HG03558 (cell line): ENCODE results near the gene CHCHD6.

Experiments used
- ATAC-seq: cut with Tn5 transposase; IDR thresholded peaks from one replicate; pipeline ENCODE4 v1.9.1; 2021; ENCODE audit warnings: moderate number of reproducible peaks; ENCODE audit not compliant: unreplicated experiment; ENCODE audit errors: extremely low read depth

Gene CHCHD6

GRCh38 chr3:126886217-126886616, 182.2 kb downstream of the CHCHD6 start:
- no peak for ATAC-seq

DNA sequence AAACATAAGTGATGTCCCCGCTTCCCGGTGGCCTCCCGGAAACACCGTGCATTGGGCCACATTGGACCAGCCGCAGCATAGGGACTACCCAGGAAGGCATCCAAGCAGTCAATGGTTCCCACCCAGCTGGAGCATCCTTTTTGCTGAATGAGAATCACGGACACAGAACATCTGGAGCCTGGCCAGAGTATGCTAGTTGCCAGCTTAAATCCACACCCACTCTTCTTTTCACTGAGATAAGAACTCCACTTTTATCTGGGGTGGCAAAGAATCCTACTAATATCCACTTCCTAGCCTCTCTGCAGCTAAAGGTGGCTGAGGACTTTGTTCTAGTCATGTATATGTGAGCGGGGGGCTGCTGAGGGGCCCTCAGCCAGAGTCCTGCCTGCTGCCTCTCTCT, 183.6 kb downstream of the CHCHD6 start:
- no peak for ATAC-seq

DNA sequence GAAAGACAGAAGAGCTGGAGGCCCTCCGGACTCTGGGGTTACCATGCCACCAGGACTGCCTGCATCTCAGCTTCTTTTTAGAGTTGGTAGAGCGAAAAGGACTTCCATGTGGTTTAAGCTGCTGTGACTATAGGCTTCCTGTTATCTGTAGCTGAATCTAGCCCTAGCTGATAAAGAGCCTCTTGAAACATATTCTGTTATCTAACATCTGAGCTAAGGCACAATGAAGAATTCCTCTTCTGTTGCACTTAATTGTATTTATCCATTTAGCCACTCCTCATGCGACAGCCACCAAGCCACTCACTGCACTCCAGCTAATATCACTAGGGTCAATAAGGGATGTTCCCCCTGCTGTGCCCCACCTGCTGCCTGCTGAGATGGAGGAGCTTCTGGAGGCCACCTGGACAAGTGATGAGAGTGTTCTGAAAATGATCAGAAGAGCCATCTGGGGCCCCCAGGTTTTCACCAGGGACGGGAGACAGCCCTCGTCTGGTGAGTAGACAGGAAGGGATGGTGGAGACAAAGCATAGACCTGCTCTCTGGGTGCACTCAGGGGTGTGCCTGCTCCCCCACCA, 184.2 kb downstream of the CHCHD6 start:
- ATAC-seq = no peak

DNA sequence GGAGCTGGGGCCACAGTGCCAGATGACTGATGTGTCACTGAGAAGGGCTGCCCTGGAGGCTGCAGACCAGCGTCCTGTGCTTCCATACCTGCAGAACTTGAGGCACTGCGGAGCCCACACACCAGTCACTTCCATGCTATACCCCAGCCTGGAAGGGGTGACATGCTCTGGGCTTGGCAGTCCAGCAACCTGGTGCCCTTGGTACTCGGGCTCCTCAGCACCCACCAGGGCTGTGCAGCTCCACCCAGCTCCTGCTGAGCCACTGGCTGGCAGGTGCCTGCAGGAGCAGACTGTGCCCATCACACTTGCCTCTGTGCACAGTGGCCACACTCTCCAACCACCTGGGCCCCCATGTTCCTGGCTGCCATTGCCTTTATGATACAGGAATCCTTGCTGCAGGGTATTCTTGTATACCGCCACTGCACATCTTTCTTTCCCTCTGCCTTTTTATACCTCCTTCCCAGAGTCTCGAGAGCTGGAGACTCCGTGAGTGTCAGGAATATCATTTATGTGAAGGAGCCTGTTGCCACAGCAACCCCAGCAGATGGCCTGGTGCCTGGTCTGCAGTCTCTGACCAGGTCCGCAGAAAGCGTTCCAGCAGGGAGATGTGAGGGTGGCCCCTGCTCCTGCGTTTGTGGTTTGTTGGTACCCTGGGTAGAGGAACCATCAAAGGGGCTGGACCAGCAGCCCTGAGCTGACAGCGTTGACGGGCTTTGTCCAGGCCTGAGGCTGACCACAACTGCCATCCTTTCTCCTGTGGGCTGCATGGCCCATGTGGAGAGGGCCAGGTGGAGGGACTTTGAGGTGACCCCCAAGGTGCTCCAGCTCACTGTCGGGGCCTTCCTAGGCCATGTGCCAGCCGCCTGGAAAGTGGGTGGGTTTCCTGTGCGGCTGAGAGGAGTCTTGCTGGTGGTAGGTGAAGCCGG, 185.5 kb downstream of the CHCHD6 start:
- no peak for ATAC-seq

GRCh38 chr3:126891141-126891540, 187.1 kb downstream of the CHCHD6 start:
- ATAC-seq = no peak

DNA sequence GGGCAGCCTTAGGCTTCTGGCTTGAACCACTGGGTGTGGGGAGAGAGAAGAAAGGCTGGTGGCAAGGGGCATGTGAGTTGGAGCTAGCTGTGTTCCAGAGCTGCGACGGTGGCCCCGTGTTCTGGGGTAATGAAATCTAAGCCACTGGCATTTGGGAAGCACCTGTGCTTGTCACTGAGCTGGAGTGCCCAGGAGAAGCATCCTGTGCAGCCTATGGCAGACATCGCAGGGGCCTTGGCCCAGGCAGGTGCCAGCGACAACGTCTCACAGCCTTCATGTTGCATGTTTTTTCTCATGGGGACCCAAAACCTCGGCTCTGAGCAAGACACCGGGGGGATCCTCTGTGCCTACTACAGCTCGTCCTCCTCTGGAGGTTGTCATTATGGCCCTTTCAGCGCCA, 187.8 kb downstream of the CHCHD6 start:
- no peak for ATAC-seq

DNA sequence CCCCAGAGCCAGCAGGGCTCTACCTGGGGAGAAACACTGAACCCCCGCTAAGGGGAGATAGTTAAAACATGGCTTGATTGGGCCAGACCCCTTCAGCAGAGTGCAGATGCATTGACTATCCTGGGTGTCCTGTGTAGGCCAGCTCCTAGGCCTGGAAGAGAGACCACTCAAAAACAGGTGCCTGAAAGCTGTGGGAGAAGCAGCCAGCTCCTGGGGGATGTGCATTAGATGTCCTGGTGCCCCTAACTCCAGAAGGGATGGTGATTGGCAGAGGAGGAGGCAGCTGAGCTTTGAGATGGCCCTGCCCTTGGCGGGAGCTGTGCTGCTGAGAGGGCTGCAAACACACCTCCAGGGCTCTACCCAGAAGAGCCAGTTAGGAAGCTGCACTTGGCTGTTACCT, 189.6 kb downstream of the CHCHD6 start:
- no peak for ATAC-seq

DNA sequence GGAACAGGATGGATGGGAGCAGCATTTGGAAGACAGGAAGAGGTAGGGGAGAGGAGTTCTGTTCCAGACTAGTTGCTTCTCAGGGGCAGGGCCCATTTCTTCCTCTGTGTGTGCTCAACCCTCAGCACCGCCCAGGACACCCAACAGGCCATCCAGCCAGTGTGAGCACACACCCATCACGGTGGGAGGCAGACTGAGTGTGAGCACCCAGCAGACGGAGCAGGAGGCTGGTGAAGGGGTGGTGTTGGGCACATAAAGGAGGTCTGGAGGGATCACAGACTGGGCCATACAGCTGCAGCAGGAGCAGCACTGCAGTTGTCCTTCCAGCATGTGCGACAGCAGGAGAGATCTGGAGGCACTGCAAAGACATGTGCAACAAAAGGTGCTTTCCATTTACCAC, 190.4 kb downstream of the CHCHD6 start:
- no peak for ATAC-seq

- ATAC-seq = no peak
Measured at GRCh38 chr3:126895178-126896066, 191.4 kb downstream of the CHCHD6 start.

DNA sequence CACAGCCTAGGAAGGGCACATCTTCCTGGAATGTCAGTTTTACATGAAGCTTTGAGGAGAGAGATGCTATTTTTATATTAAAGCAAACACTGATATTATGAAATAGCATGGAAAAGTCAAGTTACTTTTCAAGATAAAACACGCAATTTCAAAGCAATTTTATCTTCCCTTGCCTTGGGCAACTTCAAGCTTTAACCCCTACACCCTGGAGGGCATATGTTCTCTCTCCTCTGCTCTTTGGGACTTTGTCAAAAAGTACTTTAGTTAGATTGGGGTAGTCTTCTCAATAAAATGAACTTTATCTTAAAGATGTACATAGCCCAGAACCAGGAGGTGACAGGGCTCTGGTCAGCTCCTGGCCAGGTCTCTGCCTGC, 192.0 kb downstream of the CHCHD6 start:
- no peak for ATAC-seq

DNA sequence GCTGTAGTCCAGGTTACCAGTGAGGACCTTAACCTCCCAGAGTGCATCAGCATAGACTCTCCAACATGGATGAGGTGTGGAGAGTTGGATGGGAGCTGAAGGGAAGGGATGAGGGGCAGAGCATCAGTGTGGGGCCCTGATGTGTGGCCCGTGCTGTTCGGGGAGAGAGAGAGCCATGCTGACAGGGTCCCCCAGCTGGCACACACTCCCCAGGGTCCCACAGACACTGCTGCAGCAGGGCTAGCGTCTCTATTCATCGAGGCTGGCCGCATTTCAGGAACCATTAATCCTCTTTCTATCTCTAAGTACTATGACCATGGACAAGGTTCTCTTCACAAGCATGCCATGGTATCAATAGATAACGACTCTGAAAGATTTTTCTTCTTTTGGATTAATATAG, 192.9 kb downstream of the CHCHD6 start:
- ATAC-seq = no peak

- ATAC-seq = no peak
Measured at GRCh38 chr3:126897943-126898342, 193.9 kb downstream of the CHCHD6 start.

- no peak for ATAC-seq
Measured at GRCh38 chr3:126900859-126901540, 197.0 kb downstream of the CHCHD6 start.

DNA sequence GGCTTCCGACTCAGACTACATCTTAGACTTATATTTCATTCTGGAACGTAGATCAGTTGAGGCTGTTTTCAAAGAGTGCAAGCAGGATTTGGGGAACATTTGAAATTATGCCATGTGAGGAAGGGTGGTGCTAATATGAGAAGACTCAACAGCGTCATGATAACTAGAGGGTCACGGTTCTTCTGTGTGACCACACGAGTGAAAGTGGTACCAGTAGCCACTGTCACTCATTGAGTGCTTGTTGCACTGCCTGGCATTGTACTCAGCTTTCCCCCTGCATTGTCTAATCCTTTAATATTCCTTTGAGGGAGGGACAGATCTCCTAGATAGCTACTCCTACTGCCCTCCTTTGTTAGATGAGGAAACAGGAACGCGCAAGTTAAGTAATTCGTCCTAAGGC, 197.6 kb downstream of the CHCHD6 start:
- no peak for ATAC-seq

- no peak for ATAC-seq
Measured at GRCh38 chr3:126903521-126903920, 199.5 kb downstream of the CHCHD6 start.

GRCh38 chr3:126907557-126907956, 203.5 kb downstream of the CHCHD6 start:
- no peak for ATAC-seq

- no peak for ATAC-seq
Measured at GRCh38 chr3:126908752-126909275, 204.8 kb downstream of the CHCHD6 start.

DNA sequence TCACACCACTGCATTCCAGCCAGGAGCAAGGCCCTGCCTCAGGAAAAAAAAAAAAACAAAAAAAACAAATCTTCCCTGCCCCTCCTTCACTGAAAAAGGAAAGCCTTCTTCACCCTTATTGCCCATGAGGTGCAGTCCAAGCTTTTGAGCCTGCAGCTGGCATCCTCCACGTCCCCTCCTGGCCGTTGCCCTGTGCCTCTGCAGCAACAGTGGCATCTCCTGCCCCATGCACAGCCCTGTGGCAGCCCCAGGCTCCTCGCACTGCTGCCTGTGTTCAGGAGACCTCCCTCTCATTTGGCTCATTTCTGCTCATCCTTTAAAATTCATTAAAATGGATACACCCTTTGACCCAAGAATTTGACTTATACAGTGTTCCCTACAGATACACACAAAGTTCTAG, 206.2 kb downstream of the CHCHD6 start:
- ATAC-seq = no peak

GRCh38 chr3:126911162-126912026, 207.4 kb downstream of the CHCHD6 start:
- peak; percentile 94 for ATAC-seq
